ENCODE results near the gene TNNC2. TPM values are rescaled to one million over a fixed set of nuclear protein-coding genes. Genes with fewer than 3 reads are reported as not detected.

The TNNC2 gene
- total and polyA plus RNA-seq, 10 donors: 0.54 to 3.4 (median 1.4) TPM; not detected in 5

DNA sequence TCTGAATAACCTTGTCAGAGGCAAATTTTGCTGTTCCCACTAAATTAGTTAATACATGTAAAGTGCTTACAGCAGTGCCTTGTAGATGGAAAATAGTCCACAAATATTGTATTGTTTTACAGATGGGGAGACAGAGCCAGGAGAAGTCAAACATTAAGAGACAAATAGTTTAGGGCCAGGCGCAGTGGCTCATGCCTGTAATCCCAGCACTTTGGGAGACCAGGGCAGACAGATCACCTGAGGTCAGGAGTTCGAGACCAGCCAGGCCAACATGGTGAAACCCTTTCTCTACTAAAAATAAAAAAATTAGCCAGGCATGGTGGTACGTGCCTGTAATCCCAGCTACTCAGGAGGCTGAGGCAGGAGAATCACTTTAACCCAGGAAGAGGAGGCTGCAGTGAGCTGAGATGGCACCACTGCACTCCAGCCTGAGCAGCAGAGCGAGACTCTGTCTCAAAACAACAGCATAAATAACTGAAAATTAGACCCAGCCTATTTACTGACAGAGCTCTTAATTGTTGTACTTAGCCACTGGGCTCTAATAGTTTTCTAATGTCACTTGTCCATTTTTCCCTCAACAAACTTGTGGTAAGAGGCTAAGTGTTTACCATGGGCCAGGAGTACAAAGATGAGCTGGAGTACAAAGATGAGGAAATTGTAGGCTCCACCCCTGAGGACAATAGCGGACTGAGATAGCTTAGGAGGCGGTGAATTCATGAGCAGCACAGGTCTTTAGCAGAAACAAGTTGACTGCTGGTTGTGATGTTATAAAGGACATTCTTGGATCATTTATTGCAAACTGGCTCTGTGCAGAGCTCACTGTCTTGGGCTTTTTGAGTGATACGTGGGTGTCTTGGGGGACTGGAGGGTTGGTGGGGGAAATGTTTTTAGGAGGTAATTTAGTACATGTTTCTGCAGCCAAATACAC lies 36.7 kb upstream of the TNNC2 start:
- DNase-seq: peak; percentile 10
- Histone ChIP-seq H3K4me3 (no peak overlapping the region), H3K36me3 (no peaks in the 10 kb centered on the region), H3K4me1 (peaks cover 0 to 21% (median 2%) of the 10 kb centered on the region in 6 donors), H3K27me3 (replicated peaks in 1 of 7) (no peaks in the 10 kb centered on the region), H3K9me3 (no peaks in the 10 kb centered on the region), H3K27ac (no peak overlapping the region)
- intact Hi-C loops (cut with DNase I; ENCODE audit: low total_unique reads): no loop called here
- WGBS, 5 donors: 91 to 96% (median 94%) methylated on average over 7 of the region's 7 CpGs
- TF ChIP-seq POLR2A (IDR thresholded peaks at IDR 0.05) (no peak), POLR2AphosphoS5 (IDR thresholded peaks at IDR 0.05) (no peak)
- TF ChIP-seq, protein P1, sequence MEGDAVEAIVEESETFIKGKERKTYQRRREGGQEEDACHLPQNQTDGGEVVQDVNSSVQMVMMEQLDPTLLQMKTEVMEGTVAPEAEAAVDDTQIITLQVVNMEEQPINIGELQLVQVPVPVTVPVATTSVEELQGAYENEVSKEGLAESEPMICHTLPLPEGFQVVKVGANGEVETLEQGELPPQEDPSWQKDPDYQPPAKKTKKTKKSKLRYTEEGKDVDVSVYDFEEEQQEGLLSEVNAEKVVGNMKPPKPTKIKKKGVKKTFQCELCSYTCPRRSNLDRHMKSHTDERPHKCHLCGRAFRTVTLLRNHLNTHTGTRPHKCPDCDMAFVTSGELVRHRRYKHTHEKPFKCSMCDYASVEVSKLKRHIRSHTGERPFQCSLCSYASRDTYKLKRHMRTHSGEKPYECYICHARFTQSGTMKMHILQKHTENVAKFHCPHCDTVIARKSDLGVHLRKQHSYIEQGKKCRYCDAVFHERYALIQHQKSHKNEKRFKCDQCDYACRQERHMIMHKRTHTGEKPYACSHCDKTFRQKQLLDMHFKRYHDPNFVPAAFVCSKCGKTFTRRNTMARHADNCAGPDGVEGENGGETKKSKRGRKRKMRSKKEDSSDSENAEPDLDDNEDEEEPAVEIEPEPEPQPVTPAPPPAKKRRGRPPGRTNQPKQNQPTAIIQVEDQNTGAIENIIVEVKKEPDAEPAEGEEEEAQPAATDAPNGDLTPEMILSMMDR (IDR thresholded peaks at IDR 0.05 in 8 of 11, conservative IDR thresholded peaks at IDR 0.05 in 3 of 11): no peak

DNA sequence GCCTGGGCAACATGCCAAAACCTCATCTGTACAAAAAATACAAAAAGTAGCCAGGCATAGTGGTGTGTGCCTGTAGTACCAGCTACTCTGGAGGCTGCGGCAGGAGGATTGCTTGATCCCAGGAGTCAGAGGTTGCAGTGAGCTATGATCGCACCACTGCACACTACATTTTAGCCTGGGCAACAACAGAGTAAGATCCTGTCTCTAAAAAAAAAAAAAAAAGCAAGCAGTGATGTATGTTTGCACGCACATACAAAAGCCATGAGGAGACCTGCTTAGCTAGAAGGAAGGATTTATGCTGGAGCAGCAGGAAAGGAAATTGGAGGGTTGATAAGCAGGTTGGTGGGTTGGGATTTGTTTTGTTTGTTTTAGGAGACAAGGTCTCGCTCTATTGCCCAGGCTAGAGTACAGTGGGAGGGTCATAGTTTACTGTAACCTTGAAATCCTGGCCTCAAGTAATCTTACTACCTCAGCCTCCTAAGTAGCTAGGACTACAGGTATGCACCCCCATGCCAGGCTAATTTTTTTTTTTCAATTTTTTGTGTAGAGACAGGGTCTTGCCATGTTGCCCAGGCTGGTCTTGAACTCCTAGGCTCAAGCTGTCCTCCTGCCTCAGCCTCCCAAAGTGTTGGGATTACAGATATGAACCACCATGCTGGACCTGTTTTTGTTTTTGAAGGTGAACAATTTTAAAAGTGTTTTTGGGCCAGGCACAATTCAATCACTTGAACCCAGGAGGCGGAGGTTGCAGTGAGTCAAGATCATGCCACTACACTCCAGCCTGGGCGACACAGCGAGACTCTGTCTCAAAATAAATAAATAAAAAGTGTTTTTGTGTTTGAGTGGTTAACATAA lies 34.3 kb upstream of the TNNC2 start:
- TF ChIP-seq, protein P1 (IDR thresholded peaks at IDR 0.05 in 8 of 11, conservative IDR thresholded peaks at IDR 0.05 in 3 of 11): no peak
- no peak for TF ChIP-seq POLR2AphosphoS5 (IDR thresholded peaks at IDR 0.05)
- no peak for TF ChIP-seq POLR2A (IDR thresholded peaks at IDR 0.05)
- intact Hi-C loops (cut with DNase I; ENCODE audit: low total_unique reads): no loop called here
- Histone ChIP-seq H3K9me3 (no peaks in the 10 kb centered on the region), H3K4me3 (no peak overlapping the region), H3K27ac (no peak overlapping the region), H3K4me1 (peaks cover 9 to 39% (median 15%) of the 10 kb centered on the region in 6 donors), H3K36me3 (no peaks in the 10 kb centered on the region), H3K27me3 (replicated peaks in 1 of 7) (no peaks in the 10 kb centered on the region)
- 89 to 96% (median 93%) methylated on average over 7 of the region's 7 CpGs for WGBS, 5 donors
- no peak for DNase-seq

DNA sequence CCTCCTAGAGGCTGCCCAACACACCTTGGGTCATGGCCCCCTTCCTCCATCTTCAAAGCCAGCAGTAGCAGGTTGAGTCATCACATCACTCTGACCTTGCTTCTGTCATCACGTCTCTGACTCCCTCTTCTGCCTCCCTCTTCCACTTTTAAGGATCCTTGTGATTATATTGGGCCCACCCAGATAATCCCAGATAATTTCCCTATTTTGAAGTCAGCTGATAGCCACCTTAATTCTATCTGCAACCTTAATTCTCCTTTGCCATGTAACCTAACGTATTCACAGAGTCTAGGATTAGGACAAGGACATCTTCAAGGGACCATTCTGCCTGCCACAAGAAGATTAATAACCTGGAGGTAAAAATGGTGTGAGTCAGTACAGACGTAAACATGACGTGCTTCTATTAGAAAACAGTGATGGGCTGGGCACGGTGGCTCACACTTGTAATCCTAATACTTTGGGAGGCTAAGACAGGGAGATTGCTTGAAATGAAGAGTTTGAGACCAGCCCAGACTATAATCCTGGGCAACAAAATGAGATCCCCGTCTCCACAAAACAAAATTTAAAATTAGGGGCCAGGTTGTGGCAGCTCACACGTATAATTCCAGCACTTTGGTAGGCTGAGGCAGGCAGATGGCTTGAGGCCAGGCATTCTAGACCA lies 33.6 kb upstream of the TNNC2 start:
- no peak for DNase-seq
- peaks cover 17 to 47% (median 22%) of the 10 kb centered on the region in 6 donors for H3K4me1 ChIP-seq
- intact Hi-C loops (cut with DNase I; ENCODE audit: low total_unique reads): no loop called here
- H3K36me3 ChIP-seq: no peaks in the 10 kb centered on the region
- TF ChIP-seq POLR2A (IDR thresholded peaks at IDR 0.05) (no peak), POLR2AphosphoS5 (IDR thresholded peaks at IDR 0.05) (no peak)
- TF ChIP-seq, protein P1 (IDR thresholded peaks at IDR 0.05 in 8 of 11, conservative IDR thresholded peaks at IDR 0.05 in 3 of 11): no peak
- no peak overlapping the region for H3K27ac ChIP-seq
- no peaks in the 10 kb centered on the region for H3K27me3 ChIP-seq (replicated peaks in 1 of 7)
- 69 to 81% (median 77%) methylated on average over 7 of the region's 7 CpGs for WGBS, 5 donors
- H3K9me3 ChIP-seq: no peaks in the 10 kb centered on the region
- no peak overlapping the region for H3K4me3 ChIP-seq

All from spleen (tissue), 11 donors.